ENCODE data around the gene ELAC2. TPM values are rescaled to one million over a fixed set of nuclear protein-coding genes. Genes with fewer than 3 reads are reported as not detected.
A peak's percentile ranks its signal among the peaks of the same experiment; 100 is the strongest.

ELAC2 gene
- total RNA-seq, 1 experiment from 2014 or later = 84.5 TPM

GRCh38 chr17:13016881-13017654 is 759 bp downstream of the ELAC2 start:
- no peaks in the 10 kb centered on the region; the same call in 1 of the 2 replicates for H4K20me1 ChIP-seq (ENCODE audit: insufficient read depth)
- ATAC-seq = peak; percentile 26
- POLR2A ChIA-PET = interaction anchor here (0.9 to 1.5 kb wide), 4 partner anchors 8 to 268 kb away, joined by 3 to 13 read pairs (median 6); no protein-coding TSS in a partner anchor
- no peaks in the 10 kb centered on the region for H3K9me2 ChIP-seq (ENCODE audit: insufficient read depth)
- no peak for TF ChIP-seq REST (IDR thresholded peaks at IDR 0.05; ENCODE audit: low read depth)
- peak; percentile 49; the same call in 1 of the 2 replicates for TF ChIP-seq POLR2AphosphoS5 (IDR thresholded peaks at IDR 0.05; ENCODE audit: low read depth, low read length)
- H3K9ac ChIP-seq (ENCODE audit: low read length) = peak overlapping the region; percentile 97
- peaks cover 38 to 43% of the 10 kb centered on the region in 2 experiments for H3K36me3 ChIP-seq (ENCODE audit: control insufficient read depth in 1 of 2, insufficient read depth in 2 of 2, low read length in 2 of 2)
- H2AFZ ChIP-seq (ENCODE audit: low read depth, low read length, poor library complexity, severe bottlenecking) = no peak overlapping the region
- no TSS peak for BruUV-seq (replicated peaks)
- DNase-seq (ENCODE audit: low read depth, low spot score) = no peak
- peak overlapping the region; percentile 99 for H3K27ac ChIP-seq (ENCODE audit: low read depth, low read length)
- H3K27me3 ChIP-seq (ENCODE audit: insufficient read depth, low read length) = no peaks in the 10 kb centered on the region
- no peaks in the 10 kb centered on the region for H3K9me3 ChIP-seq (ENCODE audit: control insufficient read depth in 1 of 2, insufficient read depth in 1 of 2, low read depth in 1 of 2, low read length in 2 of 2)
- H3K4me1 ChIP-seq (ENCODE audit: control insufficient read depth in 1 of 2, insufficient read depth in 2 of 2, low read length in 2 of 2) = peaks cover 4 to 10% of the 10 kb centered on the region in 2 experiments; a peak in 3 of 4 replicates
- RAD21 ChIA-PET (ENCODE audit: low non-redundant PET in 1 of 2, low total read pairs in 2 of 2, uncharacterized antibody in 2 of 2, unreplicated experiment in 2 of 2) = no interaction called here
- H3K4me3 ChIP-seq (replicated peaks in 1 of 2; ENCODE audit: low read depth in 1 of 2, low read length in 2 of 2) = peak overlapping the region; percentile 96 to 97
- CTCF ChIA-PET = interaction anchor here (1.1 to 2.9 kb wide), 3 partner anchors 12 to 471 kb away, joined by 3 to 46 read pairs (median 4); no protein-coding TSS in a partner anchor
- intact Hi-C loops (cut with micrococcal nuclease) = no loop called here
- peak overlapping the region; percentile 71 for H3K4me2 ChIP-seq (ENCODE audit: low read length)
- peaks cover 44% of the 10 kb centered on the region for H3K79me2 ChIP-seq (ENCODE audit: insufficient read depth, low read length)

- ChIA-PET RAD21 (ENCODE audit: low non-redundant PET in 1 of 2, low total read pairs in 2 of 2, uncharacterized antibody in 2 of 2, unreplicated experiment in 2 of 2) (no interaction called here), POLR2A (no interaction called here), CTCF (no interaction called here)
- intact Hi-C loops (cut with micrococcal nuclease) = no loop called here
- Histone ChIP-seq H3K4me2 (ENCODE audit: low read length) (no peak overlapping the region), H3K36me3 (ENCODE audit: control insufficient read depth in 1 of 2, insufficient read depth in 2 of 2, low read length in 2 of 2) (peaks cover 52 to 58% of the 10 kb centered on the region in 2 experiments), H3K9ac (ENCODE audit: low read length) (no peak overlapping the region), H3K27ac (ENCODE audit: low read depth, low read length) (no peak overlapping the region), H3K9me3 (ENCODE audit: control insufficient read depth in 1 of 2, insufficient read depth in 1 of 2, low read depth in 1 of 2, low read length in 2 of 2) (no peaks in the 10 kb centered on the region), H4K20me1 (ENCODE audit: insufficient read depth) (no peaks in the 10 kb centered on the region; the same call in 1 of the 2 replicates), H3K27me3 (ENCODE audit: insufficient read depth, low read length) (no peaks in the 10 kb centered on the region), H2AFZ (ENCODE audit: low read depth, low read length, poor library complexity, severe bottlenecking) (no peak overlapping the region), H3K9me2 (ENCODE audit: insufficient read depth) (no peaks in the 10 kb centered on the region), H3K4me3 (replicated peaks in 1 of 2; ENCODE audit: low read depth in 1 of 2, low read length in 2 of 2) (no peak overlapping the region), H3K4me1 (ENCODE audit: control insufficient read depth in 1 of 2, insufficient read depth in 2 of 2, low read length in 2 of 2) (peaks cover 4 to 10% of the 10 kb centered on the region in 2 experiments; a peak in 3 of 4 replicates), H3K79me2 (ENCODE audit: insufficient read depth, low read length) (peaks cover 44% of the 10 kb centered on the region)
- no peak for ATAC-seq
- TF ChIP-seq EZH2 (IDR thresholded peaks at IDR 0.05) (no peak), SIN3A (IDR thresholded peaks at IDR 0.05; ENCODE audit: low read depth) (no peak)
- no peak for DNase-seq (ENCODE audit: low read depth, low spot score)
- BruUV-seq (replicated peaks) = no TSS peak
Measured at GRCh38 chr17:13014801-13015200, 3.0 kb downstream of the ELAC2 start.

Measured in HCT116 (cell line).